GM19438 (cell line): ENCODE data around the gene ADAM12.
"Not testable (repeated sequence)": the region's sequence is repeated elsewhere in the genome, so short reads cannot be mapped to it uniquely, and the experiment has no call there.

Experiments
- ATAC-seq: cut with Tn5 transposase; IDR thresholded peaks from one replicate; pipeline ENCODE4 v1.9.1; 2021; ENCODE audit warnings: low read depth; ENCODE audit not compliant: unreplicated experiment

ADAM12 gene

DNA sequence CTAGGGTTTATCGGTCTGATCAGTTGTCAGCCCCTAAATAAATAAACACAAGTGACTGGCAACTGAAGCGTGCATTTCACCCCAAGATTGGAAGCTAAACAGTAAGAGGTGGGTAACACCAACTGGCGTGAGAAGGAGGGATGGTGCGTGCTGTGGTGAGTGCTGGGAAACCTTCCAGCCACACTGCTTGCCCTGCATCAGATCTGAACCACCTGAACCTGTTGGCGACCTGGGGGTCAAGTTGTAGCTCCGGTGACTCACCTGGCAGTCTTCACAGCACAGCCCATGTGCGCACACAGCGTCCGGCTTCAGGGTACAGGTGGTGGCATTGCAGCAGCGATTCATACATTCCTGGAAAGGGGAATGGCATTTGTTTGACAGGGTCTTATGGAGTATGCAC lies 321.8 kb downstream of the ADAM12 start:
- no peak for ATAC-seq

DNA sequence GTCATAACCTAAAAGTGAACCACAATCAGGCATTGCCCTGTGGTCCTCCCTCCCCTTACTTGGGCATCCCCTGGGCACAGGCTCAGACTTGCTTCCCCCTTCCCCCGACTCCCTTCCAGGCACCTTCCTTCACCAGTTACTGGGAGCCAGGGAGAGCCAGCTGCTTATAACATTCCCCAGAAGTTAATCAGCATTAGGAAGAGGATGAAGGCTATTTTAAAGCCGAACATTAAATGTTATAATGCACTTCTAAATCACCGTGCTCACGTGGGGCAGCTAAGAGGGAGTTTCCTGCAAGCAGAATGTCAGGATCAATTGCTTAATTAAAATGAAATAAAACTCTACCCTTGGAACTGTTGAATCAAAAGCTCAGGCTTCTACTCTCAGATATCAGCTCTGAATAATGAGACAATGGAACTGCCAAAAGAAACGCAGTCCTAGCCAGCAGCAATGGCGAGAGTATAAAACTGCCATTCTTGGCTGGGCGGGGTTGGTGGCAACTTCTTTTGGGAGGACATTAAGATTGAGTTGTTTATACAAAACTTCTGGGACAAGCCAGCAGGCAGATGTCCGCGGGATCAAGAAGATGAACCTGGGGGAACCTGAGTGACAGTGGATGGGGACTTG lies 322.4 kb downstream of the ADAM12 start:
- no peak for ATAC-seq

DNA sequence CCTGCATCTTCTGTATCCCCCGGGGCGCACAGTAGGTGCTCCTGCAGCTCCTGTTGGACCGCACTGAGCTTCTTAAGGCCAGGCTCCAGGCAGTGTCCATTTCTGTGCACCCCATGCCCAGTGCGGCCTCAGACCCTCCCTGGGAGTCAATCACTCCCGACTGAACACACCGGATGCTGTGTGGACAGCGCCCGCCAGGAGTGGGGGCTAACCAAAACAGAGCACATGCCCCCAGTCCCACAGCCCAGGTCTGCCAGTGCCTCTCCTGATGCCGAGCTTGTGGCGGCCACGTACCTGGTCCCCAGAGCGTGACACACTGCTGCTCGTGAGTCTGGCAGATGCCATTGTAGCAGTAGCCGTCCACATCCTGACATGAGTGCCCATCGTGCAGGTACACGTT lies 323.8 kb downstream of the ADAM12 start:
- no peak for ATAC-seq

DNA sequence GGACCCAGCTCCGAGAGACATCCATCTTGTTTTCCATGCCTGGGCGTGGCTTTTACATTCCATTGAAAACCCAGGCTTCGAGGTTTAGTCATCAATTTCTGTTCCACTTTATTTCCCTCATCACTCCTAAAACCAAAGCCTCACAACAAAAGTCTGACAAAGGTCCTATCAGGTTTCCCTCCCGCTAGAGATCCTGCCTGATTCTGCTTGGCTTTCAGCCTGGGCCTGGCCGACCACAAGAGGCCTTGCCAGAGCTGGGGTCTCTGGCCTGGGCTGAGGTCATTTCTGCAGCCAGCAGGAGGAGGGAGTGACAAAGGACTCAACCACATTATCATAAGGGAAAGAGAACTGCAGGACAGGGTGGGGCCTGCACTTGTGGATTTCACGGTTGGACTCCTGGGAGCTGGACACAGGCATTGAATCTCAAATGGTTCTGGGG lies 324.9 kb downstream of the ADAM12 start:
- no peak for ATAC-seq

DNA sequence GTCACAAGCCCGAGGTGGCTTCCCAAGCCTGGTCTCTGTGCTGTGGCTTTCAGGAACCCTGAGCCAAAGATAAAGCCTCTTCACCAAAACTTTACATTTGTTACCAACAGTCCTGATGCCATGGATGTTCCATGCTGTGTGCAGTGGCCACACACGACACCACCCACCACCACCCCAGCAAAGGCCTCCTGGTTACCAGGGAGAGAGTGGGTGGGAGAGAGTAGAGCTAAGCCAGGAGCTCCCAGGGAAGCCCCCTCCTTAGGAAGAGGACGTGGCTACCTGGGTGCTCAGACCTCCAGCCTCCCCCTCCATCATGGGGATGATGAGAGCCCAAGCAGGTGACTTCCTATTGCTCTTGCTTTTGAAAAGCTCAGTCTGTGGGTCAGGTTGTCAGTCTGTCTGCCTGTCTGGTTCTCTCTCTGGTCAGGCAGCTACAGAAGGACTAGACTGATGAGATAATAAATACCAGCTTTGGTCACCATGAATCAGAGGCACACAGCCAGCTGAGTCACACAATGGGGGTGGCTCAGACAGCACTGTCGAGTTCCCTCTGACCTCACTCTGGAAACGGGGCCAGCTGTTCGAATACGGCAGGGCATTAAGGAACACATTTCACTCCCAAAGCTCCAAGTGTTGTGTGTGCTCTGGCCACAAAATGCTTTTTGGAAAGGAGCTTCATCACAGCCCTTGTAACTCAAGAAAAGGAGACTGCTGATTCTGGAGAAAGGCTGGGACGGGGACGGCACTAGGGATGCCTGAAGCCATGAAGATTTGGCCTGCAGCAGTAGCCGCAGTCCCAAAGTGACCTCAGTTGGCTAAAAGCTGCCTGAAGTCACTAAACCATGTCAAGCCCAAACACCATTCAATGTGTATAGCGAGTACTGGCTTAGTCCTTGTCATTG lies 325.9 kb downstream of the ADAM12 start:
- no peak for ATAC-seq

DNA sequence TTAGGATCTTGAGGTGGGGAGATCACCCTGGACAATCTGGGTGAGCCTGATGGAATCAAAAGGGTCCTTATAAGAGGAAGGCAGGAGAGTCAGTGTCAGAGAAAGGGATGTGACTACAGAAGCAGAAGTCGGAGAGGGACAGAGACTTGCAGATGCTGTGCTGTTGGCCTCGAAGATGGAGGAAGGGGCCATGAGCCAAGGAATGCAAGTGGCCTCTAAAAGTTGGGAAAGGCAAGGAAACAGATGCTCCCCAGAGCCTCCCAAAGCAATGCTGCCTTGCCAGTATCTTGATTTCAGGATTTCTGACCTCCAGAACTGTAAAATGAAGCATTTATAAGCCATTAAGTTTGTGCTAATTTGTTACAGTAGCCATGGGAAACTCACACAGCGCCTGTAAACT lies 326.8 kb downstream of the ADAM12 start:
- no peak for ATAC-seq

DNA sequence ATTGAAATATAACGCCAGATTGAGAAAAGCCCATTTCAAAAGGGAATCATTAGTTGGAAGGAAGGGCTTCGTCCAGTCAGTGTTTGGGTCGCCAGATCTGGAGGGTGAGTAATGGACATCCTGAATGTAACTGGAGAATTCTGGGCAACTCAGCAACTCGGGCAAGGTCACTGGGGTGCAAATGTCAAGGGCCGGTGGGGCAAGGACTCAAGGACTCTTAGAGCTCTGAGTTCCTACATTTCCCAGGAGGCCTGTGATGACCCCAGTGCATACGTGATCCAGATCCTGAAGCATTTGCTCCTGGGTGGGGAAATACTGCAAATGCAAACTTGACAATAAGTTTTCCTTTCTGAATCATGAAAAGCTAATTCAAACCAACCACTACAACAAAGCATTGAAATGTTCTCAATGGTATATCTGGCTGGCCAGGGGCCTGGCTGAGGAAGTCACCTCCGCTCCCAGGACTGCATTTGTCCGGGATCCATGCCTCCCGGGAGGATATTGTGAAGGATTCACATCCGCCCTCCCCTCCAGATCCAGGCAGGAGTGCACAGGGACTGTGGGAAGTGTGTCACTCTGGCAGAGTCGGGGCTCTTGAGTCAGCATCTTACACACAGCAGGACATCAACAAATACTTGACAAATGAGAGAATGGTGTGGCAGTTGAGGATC lies 327.9 kb downstream of the ADAM12 start:
- no peak for ATAC-seq

DNA sequence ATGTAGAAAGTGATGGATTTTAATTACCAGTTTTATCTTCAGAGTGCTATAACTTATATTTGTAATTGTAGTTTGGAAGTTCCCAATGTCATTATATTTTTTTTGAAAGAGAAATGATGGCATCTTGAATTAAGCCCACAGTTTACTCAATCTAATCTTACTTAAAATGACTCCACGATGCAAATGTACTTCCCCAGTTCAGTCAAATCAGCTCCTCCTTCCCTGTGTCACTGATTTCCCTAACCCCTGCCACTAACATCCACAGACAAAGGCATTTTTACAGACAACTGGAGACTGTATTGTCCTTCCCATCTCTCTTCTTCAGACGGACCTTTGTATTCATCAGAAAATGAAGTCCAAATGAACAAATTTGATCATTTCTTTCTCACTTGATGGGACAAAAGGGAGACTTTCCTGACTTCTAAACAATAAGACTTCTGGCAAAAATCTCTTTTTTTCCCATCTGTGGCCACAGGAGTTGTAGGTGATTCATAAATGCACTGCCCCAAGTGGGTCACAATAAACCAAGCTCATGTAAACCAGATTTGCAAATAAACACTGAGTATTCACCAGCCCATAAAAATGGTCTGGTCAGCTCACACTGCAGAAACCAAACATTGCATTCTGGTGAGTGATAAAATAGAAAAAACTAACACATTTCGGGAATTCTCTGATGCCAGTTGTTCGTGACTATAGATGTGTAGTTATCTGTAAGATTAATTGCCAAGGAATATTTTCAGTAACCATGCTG lies 329.0 kb downstream of the ADAM12 start:
- ATAC-seq = no peak

DNA sequence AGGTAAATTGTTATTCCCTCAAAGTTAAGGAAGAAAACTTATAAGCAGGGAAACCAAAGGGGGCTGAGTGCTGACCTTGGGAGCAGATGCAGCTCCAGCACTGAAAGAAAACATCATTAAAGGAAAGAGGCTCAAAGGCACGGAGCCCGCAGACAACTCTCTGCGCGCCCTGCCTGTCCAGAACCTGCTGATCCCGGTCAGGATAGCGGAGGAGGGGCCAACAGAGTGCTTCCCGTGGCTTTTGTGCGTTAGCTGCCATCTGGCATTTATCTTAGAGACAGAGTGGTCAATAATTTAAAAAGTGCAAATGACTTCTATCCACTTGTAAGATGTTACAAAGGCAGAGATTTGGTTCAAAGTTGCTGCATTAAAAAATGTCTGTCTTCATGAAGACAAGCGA lies 329.8 kb downstream of the ADAM12 start:
- no peak for ATAC-seq

DNA sequence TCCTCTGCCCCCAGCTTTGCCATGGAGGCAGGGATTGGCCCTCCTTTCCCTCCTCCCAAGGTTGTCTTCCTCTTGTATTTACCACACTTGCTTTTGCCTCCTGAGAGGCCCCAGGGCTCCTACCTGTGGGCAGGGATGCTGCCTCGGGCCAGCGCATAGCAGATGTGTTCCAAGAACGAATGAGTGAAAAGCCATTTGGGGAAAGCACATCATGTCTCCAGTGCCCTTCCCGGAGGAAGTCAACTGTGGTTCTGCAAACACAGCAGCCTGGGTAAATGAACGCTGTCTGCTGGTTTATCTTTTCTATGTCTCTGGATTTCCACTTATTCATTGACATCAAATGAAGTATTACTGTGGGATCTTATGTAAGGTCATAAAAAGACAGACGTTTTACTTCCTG lies 330.2 kb downstream of the ADAM12 start:
- ATAC-seq = no peak

DNA sequence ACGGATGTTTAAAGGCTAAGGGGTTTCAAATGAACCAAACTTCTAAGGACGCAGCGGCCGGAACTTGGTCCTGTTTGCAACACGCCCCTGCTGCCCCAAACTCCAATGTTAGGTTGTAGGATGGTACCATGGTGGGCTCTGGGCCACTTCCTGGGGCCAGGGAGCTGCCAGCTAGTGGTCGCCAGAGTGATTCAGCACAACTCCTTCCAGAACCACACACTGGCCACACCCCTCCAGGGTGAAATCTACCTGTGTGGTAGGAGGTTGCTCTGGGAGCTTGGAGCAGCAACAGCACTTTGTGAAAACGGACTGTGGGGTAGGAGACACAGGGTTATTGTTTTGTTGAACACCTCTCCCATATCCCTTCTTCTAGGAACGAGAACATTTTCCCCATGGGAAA lies 330.8 kb downstream of the ADAM12 start:
- no peak for ATAC-seq

DNA sequence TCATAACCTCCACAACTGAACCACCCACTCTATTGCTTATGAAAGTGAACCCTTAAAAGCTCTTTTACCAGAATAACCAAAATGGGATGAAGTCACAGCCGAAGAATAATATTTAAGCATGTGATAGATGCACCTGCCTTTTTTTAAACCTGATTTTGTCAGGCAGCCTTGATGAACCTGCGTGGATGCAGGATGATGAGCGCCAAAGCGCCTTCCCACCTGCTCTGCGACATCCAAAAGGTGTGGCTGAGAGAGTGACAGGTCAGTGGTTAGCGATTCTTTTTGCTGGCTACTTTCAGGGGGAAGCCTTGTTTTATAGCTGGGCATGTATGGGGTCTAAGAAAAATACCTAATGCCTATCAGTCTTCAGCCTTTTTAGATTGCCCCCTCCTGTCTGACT lies 334.1 kb downstream of the ADAM12 start:
- no peak for ATAC-seq

DNA sequence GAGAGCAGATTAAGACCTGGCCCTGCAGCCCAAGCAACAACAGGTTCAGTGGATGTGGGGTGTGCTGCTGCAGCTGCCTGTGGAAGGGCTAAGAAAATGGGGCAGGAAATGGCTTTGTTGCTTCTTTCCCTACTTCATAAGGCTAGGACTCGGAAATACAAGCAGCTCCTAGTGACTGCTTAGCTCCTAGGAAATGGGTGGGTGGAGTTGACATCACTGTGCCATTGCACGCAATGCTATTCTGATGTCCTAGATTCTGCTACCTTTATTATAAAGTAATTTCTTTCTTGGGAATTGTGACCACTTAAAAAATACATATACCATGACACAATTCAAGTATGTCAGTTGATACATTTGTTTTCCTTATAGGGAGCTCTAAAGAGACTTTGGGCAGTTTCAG lies 336.1 kb downstream of the ADAM12 start:
- no peak for ATAC-seq

DNA sequence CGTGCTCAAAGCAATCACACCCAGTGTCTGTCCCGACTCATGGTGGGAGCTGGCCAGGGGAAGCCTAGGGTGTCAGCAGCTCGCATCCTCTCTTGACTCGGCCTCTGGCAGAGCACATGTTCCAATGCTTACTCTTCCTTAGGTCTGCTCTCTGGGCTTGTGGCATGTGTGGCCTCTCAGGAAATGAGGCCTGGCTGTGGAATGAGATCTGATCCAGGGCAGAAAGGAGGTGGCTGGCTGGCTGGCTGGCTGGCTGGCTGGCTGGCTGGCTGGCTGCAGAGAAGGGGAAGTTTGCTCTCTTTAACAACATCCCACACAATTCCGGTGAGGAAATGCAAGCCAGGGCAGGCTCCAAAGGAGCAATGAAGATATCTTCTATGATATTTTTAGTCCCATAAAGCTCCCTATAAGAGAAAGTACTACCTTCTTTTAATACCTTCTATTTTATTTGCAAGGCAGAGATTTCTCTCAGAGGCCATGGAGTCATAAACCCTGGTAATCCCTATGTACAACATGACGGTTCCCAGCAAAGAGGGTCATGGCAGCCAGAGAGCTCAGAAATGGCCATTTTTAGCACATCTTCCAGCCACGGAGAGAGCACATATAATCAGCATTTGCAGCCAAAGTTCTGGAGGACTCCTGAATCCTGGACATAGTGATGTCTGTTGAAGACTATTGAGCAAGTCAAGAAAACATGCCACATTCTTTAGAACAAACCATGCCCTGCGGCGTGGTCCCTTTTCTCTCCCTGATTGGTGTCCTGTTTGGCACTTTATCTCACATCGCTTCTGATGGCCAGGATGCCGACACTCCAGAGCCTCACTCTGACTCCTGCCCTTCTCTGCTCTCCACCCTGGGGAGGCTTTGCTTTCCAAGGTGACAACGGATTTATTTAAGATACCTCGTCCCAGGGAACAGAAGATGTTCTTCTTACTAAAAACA lies 338.2 kb downstream of the ADAM12 start:
- ATAC-seq = no peak

DNA sequence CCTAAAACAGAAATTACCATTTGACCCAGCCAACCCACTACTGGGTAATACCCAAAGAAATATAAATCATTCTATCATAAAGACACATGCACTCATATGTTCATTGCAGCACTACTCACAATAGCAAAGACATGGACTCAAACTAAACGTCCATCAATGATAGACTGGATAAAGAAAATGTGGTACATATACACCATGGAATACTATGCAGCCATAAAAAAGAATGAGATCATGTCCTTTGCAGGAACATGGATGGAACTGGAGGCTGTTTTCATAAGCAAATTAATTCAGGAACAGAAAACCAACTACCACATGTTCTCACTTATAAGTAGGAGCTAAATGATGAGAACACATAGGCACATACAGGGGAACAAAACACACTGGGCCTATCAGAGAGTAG lies 340.5 kb downstream of the ADAM12 start:
- not testable (repeated sequence) for ATAC-seq

DNA sequence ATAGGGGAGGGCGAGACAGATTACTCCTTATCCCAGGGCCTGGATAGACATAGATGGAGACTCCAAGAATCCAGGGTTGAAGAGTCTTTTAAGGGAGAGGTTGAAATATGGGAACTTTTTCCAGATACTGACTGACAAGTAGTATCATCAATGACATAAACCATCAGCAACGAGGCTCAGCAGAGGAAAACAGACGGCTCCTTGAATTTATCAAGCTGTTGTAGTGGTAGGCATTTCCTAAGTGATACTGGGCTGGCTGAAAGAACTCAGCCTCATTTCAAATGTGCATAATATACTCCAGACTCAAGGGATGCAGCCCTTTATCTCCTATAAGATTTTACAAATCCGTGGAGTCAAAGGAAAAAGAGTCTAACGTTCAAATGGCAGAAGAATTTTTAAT lies 341.4 kb downstream of the ADAM12 start:
- ATAC-seq = no peak

DNA sequence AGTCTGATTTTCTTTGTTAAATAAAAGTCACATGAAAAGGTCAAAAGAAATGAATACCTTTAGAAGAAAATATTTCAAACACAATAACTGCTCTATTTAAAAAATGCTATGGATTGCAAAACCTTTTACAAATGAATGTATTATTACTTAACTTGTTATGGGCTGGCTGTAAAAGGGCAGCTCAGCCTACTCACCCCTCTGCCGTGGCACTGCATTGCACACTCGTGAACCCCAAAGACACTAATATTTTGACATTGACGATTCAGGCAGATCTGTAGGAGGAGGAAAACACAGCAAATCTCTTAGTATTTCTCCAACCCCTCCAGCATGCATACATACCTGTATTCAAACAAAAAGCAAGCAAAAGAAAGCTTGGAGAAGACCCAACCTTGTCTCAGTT lies 342.4 kb downstream of the ADAM12 start:
- no peak for ATAC-seq

DNA sequence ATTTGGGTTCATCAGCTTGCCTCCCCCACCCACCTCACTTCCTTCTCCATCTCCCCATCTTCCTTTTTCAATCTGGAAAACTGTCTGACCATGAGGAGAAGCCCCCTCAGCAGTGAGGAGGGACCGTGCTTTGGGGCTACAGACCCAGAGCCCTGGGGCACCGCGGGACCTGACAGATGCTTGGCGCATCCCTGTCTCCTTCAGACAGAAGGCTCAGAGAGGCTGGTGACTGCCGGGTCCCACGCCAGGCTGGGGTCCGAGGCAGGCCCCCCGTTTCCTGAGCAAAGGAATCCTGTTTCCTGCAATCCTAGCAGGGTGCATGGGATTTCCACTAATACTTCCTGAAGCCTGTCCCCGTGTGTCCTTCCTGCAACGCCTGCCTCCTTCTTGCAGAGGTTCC lies 344.9 kb downstream of the ADAM12 start:
- no peak for ATAC-seq

DNA sequence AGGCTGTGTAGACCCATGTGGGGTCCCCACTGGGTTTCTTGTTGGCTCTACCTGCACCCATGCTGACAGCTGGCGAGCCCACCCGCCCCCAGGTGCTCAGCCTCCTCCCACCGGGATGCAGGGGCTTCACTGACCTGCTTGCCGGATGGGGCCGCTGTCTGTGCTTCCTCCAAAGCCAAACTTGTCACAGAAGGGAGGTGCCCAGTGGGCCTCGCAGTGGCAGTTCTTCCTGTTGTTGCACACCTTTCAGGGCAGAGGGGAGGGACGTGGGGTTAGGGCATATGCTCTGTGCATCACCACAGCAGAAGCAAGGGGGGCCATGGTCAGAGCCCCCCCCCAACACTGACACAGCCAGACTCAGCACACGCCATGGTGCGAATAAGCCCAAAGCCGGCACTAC lies 345.4 kb downstream of the ADAM12 start:
- ATAC-seq = no peak

DNA sequence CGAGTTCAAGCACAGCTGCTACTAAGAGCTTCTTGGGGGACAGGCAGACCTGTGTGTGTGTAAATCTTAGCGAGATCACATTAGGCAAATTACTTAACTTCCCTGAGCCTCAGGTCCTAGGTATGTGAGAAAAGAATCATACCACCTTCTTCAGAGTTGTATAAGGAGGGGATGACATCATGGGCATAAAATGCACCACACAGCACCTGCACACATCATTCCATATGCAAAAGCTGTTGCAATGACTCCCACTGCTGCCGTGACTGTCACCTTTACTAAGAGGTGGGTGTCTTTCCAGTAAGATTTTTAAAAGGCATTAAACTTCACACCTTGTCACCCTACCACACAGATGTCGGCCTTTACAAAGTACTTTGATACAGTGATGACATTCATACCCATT lies 345.9 kb downstream of the ADAM12 start:
- no peak for ATAC-seq
